Suprapubic skin (tissue), 3 donors: Measurements from ENCODE around the gene FUCA2.

ENCODE experiments used
- POLR2AphosphoS5 ChIP-seq, 3 donors: sonication (generic); formaldehyde crosslinking; IDR thresholded peaks; one replicate each; pipeline ENCODE4 v1.6.1; 2017; ENCODE audit warnings: antibody characterized with exemption in 3 of 3
- TF ChIP-seq, protein P1 (sequence below), 2 donors: fragments of 200-600 bp in 1 of 2; fragments of 450-650 bp in 1 of 2; sonication (generic) in 1 of 2; IDR thresholded peaks; one replicate each; pipeline ENCODE4 v1.5.1; 2016 to 2019; ENCODE audit warnings: antibody characterized with exemption in 2 of 2, mild to moderate bottlenecking in 1 of 2, moderate library complexity in 1 of 2

DNA sequence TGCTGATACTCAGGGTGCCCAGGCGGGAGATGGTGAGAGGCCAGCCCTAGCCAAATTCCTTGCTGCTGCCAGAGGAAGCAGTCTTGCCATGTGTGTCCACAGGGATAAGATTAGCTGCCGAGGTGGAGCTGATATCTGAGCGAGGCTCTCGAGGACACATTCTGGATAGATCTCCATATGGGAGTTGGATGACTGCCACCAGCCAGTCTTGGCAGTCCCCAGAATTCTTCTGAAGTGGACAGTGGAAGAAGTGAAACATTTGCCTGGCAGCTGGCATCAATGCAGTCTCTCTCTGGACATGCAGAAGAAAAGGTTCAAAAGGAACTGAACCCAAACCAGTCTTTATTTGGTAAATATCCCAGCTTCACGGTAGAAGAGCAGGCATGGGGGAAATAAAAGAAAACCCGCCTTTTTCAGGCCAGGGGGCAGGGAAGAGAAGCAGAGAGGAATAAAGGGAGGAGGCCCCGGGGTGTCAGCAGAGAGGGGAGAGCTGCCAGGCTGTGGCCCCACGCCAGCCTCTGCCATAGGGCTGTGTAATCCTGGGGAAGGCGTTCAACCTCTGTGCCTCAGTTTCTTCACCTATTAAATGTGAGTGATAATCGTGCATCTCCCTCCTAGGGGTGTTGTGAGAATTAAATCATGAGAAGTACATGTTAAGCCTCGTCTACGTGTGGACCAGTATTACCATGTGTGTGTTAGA, 3.7 kb upstream of the FUCA2 start:
- TF ChIP-seq, protein P1, sequence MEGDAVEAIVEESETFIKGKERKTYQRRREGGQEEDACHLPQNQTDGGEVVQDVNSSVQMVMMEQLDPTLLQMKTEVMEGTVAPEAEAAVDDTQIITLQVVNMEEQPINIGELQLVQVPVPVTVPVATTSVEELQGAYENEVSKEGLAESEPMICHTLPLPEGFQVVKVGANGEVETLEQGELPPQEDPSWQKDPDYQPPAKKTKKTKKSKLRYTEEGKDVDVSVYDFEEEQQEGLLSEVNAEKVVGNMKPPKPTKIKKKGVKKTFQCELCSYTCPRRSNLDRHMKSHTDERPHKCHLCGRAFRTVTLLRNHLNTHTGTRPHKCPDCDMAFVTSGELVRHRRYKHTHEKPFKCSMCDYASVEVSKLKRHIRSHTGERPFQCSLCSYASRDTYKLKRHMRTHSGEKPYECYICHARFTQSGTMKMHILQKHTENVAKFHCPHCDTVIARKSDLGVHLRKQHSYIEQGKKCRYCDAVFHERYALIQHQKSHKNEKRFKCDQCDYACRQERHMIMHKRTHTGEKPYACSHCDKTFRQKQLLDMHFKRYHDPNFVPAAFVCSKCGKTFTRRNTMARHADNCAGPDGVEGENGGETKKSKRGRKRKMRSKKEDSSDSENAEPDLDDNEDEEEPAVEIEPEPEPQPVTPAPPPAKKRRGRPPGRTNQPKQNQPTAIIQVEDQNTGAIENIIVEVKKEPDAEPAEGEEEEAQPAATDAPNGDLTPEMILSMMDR (IDR thresholded peaks at IDR 0.05), result no peak
- TF ChIP-seq POLR2AphosphoS5 (IDR thresholded peaks at IDR 0.05), result no peak
